Activated naive CD8-positive, alpha-beta T cell (primary cell): Measurements from ENCODE around the gene EHD1.

Source experiments
- H3K27ac Mint-ChIP-seq: one replicate; pipeline ENCODE4 v1.8.0; 2021; ENCODE audit warnings: mixed read lengths
- H3K27me3 Mint-ChIP-seq: one replicate; pipeline ENCODE4 v1.8.0; 2021; ENCODE audit warnings: mixed read lengths
- H3K36me3 Mint-ChIP-seq: one replicate; pipeline ENCODE4 v1.8.0; 2021; ENCODE audit warnings: mixed read lengths
- H3K4me1 Mint-ChIP-seq: one replicate; pipeline ENCODE4 v1.8.0; 2021; ENCODE audit warnings: low read depth, mixed read lengths
- H3K4me3 Mint-ChIP-seq: one replicate; pipeline ENCODE4 v1.8.0; 2021; ENCODE audit warnings: mild to moderate bottlenecking, mixed read lengths
- H3K9me3 Mint-ChIP-seq: one replicate; pipeline ENCODE4 v1.8.0; 2021; ENCODE audit warnings: low read depth, mixed read lengths

The EHD1 gene

DNA sequence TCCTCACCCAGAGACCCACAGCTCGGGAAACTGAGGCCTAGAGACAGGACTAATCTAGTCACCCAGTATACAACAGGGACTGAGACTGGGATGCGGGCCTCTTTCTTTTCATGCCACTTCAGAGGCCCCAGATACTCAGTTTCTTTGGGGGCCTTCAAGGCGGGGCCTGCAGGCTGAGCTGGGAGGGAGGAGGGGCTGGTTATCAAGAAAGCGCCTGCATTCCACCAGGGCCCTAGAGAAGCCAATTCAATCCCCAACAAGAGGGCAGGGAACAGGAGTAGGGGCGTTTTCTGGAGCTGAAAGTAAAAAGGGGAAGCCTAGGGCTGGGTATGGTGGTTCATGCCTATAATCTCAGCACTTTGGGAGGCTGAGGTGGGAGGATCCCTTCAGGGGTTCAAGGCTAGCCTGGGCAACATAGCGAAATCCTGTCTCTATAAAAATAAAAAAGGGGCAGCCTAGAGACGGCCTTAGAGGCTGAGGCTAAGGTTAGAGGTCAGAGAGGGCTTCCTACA, 37.0 kb upstream of the EHD1 start:
- H3K4me3 Mint-ChIP-seq = peak overlapping the region; percentile 90

DNA sequence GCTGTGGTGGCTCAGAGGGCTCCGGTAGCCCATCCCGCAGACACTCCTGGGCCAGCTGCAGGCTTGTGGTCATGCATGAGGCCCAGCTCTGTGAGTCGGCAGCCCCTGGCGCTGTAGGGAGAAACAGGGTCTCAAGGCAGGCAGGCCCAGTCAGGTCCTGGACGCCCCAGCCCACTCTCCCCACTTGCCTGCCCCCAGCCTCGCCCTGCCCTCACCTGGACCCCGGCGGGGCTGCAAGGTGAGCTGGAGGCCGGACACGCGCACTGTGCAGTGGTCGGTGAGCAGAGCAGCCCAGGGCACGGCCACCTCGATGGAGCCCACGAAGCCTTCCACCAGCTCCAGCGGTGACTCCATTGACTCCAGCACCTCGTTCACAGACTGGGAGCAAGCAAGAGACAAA, 35.7 kb upstream of the EHD1 start:
- no peaks in the 10 kb centered on the region for H3K9me3 Mint-ChIP-seq
- H3K36me3 Mint-ChIP-seq = peaks cover 5% of the 10 kb centered on the region
- H3K27ac Mint-ChIP-seq = no peak overlapping the region
- no peak overlapping the region for H3K4me3 Mint-ChIP-seq
- peaks cover 23% of the 10 kb centered on the region for H3K4me1 Mint-ChIP-seq
- H3K27me3 Mint-ChIP-seq = no peaks in the 10 kb centered on the region

More for the DNA sequence above, 37.0 kb upstream of the EHD1 start:
- Mint-ChIP-seq H3K27me3 (no peaks in the 10 kb centered on the region), H3K9me3 (no peaks in the 10 kb centered on the region), H3K27ac (no peak overlapping the region), H3K36me3 (peaks cover 5% of the 10 kb centered on the region), H3K4me1 (peaks cover 23% of the 10 kb centered on the region)

DNA sequence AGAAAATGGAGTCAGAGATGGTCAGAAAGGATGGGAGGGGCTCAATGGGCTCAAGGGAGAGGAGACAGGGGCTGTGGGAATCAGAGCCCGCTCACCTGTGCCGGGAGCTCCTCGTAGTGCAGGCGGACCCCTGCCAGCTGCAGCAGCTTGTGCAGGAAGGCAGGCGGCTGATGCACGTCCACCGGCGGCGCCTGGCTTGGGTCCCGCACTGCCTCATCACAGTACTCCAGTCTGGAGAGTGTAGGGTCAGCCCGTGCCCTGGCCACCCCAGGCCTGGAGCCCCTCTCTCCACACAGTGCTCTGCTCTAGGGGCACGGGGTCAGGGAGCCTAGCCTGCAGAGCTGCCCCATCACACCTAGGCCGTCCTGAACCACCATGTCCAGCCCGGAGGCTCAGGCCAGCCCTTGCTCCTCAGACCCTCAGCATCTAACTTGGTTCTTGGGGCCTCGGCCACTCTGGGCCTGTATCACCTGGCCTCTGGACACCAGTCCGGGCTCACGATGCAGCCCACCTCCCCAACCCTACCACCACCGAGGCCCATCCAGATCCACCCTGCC, 34.8 kb upstream of the EHD1 start:
- Mint-ChIP-seq H3K4me1 (peaks cover 22% of the 10 kb centered on the region), H3K36me3 (peaks cover 5% of the 10 kb centered on the region), H3K27me3 (no peaks in the 10 kb centered on the region), H3K9me3 (no peaks in the 10 kb centered on the region), H3K4me3 (no peak overlapping the region), H3K27ac (no peak overlapping the region)

DNA sequence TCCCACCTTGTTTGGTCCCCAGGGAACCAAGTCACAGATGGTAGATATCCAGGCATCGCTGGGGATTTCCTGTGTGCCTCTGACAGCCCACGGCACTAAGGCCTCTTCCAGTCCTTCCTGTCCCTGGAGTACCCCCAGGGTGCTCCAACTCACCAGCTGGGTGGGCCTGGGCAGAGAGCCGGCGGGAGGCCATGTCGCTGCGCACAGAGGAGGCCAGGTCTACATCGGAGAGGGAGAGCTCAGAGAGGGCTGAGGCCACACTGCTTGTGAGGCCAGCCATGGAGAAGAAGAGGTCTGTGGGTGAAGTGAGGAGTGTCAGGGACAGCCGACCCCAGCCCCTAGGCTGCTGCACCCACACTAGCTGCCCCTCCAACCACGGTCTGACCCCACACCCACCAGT, 33.3 kb upstream of the EHD1 start:
- H3K9me3 Mint-ChIP-seq = no peaks in the 10 kb centered on the region
- no peak overlapping the region for H3K4me3 Mint-ChIP-seq
- no peak overlapping the region for H3K27ac Mint-ChIP-seq
- peaks cover 9% of the 10 kb centered on the region for H3K36me3 Mint-ChIP-seq
- H3K4me1 Mint-ChIP-seq = peaks cover 10% of the 10 kb centered on the region
- no peaks in the 10 kb centered on the region for H3K27me3 Mint-ChIP-seq

DNA sequence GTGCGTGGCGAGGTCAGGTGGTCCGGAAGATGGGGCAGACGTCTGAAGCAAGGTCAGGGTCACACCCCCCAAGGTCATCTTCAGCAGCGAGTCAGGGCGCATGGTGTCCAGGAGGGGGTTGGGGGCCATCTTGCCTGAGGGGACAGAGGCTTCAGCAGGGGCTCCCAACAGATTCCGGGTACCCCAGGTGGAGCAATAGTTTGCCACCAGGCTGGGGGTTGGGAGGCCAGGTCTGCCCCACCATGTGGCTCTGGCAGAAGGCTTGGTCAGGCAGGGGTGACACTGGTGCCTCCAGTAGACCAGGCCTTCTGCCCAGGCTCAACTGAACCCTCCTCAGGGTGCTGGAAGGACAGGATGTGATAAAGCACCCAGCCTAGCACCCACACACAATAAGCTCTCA, 32.7 kb upstream of the EHD1 start:
- Mint-ChIP-seq H3K27me3 (no peaks in the 10 kb centered on the region), H3K4me1 (peaks cover 8% of the 10 kb centered on the region), H3K27ac (no peak overlapping the region), H3K36me3 (peaks cover 9% of the 10 kb centered on the region), H3K9me3 (no peaks in the 10 kb centered on the region), H3K4me3 (no peak overlapping the region)

DNA sequence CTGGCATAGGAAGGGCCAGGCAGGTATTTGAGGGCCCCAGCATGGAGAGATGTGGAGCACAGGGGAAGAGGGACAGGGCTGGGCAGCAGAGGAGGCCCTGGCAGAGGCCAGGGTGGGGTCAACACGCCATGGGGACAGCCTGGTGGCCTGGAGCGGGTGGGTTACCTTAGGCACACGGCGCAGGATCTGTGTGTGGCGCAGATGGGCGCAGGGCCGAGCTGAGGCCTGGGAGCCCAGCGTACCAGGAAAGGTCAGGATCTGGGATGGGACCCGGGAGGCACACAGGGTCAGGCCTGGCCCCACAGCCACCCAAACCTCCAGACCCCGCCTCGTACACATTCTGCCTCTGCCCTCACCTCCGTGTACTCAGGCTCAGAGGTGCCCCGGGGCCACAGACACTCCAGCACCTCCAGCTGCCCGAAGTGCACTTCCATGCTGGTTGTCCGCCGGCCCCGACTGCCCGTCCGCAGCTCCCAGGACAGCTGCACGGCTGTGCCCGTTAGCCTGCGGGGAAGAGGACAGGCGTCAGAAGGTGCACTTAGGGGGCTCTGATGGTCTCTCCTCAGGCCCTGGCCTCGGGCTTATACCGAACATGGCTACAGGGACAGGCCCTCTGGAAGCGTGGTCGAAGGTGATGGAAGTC, 32.2 kb upstream of the EHD1 start:
- no peaks in the 10 kb centered on the region for H3K27me3 Mint-ChIP-seq
- peaks cover 9% of the 10 kb centered on the region for H3K36me3 Mint-ChIP-seq
- H3K9me3 Mint-ChIP-seq = no peaks in the 10 kb centered on the region
- H3K27ac Mint-ChIP-seq = no peak overlapping the region
- H3K4me3 Mint-ChIP-seq = no peak overlapping the region
- peaks cover 3% of the 10 kb centered on the region for H3K4me1 Mint-ChIP-seq

DNA sequence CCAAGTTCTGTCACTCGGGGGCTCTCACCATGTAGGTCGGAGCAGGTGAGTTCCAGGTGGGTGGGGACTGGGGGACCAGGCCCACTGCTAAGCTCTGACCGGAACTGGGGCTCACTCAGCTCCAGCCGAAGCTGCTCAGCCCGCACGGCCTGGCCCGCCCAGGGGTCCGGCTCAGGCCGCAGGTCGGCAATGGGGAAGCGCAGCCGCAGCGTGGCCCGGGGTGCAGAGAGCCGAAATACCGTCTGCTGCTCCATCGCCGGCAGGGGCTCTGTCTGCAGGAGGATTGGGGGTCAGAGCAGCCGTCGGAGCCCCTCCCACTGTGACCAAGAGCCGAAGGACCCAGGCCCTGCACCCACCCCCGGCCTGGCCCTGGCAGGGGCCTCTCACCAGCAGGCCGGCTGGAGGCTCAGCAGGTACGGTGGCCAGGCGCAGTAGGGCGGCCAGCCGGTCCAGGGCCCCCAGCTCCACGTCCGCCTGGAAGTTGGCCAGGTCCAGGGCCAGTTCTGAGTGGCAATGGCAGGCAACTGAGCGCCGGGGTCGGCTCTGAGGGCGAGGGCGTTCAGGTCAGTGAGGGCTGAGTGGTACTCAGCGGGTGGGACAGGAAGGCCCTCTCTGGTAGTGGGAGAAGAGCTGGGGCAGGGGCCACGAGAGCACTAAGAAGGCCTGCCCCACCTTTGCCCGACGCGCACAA, 31.4 kb upstream of the EHD1 start:
- H3K4me1 Mint-ChIP-seq = peaks cover 3% of the 10 kb centered on the region
- no peaks in the 10 kb centered on the region for H3K27me3 Mint-ChIP-seq
- peaks cover 9% of the 10 kb centered on the region for H3K36me3 Mint-ChIP-seq
- no peaks in the 10 kb centered on the region for H3K9me3 Mint-ChIP-seq
- no peak overlapping the region for H3K27ac Mint-ChIP-seq
- H3K4me3 Mint-ChIP-seq = no peak overlapping the region

DNA sequence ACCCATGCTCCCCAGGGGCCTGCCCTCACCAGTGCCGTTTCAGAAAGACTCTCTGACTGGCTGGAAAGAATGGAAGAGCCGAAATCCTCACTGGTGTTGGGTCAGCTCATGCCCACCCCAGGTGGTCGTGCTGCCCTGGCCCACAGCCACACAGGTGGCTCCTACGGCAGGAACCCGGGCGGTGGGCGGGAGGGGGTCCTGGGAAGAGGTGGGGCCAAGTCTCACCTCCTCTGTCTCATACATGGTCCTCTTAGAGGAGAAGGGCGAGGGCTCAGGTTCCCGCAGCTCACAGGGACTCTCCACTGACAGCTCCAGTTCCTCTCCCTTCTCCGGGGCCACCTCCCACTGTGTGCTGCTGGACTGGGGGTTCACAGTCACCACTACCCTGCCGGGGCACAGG, 30.3 kb upstream of the EHD1 start:
- no peaks in the 10 kb centered on the region for H3K4me1 Mint-ChIP-seq
- no peaks in the 10 kb centered on the region for H3K9me3 Mint-ChIP-seq
- H3K27ac Mint-ChIP-seq = no peak overlapping the region
- peaks cover 9% of the 10 kb centered on the region for H3K36me3 Mint-ChIP-seq
- no peak overlapping the region for H3K4me3 Mint-ChIP-seq
- H3K27me3 Mint-ChIP-seq = no peaks in the 10 kb centered on the region

DNA sequence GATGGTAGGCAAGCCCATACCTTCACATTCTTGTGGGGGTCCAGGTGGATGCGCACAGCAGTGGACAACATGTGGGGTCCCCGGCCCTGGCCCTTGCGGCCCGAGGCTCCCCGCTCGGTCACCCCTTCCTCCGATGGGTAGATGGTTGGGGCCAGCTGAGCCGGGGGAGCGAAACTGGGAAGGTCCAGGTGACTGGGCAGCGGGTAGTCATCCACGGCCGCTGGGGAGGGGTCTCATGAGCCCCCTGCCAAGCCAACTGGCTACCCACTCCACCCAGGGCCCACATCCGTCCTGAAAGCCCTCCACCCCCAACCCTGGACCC, 27.9 kb upstream of the EHD1 start:
- no peaks in the 10 kb centered on the region for H3K9me3 Mint-ChIP-seq

DNA sequence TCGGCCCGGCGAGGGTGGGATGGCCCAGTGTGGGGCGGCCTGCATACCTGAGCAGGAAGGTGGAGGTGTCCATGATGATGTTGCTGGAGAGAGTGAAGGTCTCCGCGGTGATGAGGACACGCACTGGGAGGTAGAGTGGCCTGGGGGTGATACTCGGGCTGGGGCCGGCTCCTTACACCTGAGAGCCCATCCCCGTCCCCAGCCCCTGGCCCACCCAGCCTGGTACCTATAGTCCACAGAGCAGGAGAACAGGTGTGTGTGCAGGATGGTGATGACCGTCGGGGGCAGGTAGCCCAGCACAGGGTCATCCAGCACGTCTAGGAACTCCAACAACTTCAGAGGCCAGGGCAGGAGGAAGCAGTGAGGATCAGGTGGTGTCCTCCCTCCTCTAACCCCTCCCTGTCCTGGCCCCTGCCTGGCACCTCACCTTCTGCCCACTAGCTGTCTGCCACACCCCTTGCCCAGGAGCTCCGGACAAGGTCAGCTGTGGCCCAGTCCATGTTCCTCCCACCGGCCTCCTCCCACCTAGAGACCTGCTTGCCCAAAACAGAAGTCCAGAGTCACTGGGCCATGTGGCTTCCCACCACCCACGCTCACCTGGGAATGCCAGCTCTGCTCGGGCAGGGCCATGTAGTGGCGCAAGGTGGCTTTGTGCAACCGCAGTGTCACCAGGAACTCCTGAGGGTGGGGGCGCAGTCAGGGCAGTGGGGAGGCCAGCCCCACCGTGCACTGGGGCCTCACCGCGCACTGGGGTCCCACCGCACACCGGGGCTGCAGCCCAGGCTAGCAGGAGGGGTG, 27.3 kb upstream of the EHD1 start:
- Mint-ChIP-seq H3K4me1 (peaks cover 4% of the 10 kb centered on the region), H3K4me3 (no peak overlapping the region), H3K27ac (no peak overlapping the region)

More for the DNA sequence above, 27.9 kb upstream of the EHD1 start:
- H3K4me1 Mint-ChIP-seq = peaks cover 3% of the 10 kb centered on the region
- H3K36me3 Mint-ChIP-seq = peaks cover 4% of the 10 kb centered on the region
- no peaks in the 10 kb centered on the region for H3K27me3 Mint-ChIP-seq
- no peak overlapping the region for H3K27ac Mint-ChIP-seq
- H3K4me3 Mint-ChIP-seq = no peak overlapping the region

DNA sequence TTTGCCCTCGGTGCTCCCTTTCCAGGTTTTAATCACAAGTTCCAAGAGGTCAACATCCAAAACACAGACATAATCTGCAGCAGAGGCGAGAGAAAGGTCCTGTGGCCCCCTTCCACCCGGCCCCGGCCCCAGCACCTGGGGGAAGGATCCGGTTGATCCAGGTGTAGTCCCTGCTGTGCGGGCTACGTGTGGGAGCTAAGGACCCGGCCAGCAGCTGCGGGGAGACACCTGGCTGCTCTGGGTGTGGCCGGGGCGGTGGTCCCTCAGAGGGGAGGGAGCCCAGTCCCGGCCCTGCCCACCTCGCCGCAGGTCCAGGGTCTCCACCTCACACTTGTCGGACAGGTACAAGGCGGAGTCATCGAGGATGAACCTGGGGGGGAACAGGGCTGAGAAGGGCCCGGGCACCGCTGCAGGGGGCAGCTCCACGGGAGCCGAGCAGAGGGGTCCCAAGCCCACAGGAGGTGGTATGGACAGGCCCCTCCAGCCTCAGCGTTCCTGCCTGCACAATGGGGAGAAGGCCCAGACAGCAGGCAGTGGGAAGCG, 24.9 kb upstream of the EHD1 start:
- peaks cover 12% of the 10 kb centered on the region for H3K4me1 Mint-ChIP-seq
- H3K27me3 Mint-ChIP-seq = no peaks in the 10 kb centered on the region
- no peak overlapping the region for H3K27ac Mint-ChIP-seq
- H3K4me3 Mint-ChIP-seq = no peak overlapping the region
- H3K36me3 Mint-ChIP-seq = peaks cover 7% of the 10 kb centered on the region
- no peaks in the 10 kb centered on the region for H3K9me3 Mint-ChIP-seq

More for the DNA sequence above, 27.3 kb upstream of the EHD1 start:
- no peaks in the 10 kb centered on the region for H3K27me3 Mint-ChIP-seq
- H3K36me3 Mint-ChIP-seq = peaks cover 4% of the 10 kb centered on the region
- no peaks in the 10 kb centered on the region for H3K9me3 Mint-ChIP-seq

DNA sequence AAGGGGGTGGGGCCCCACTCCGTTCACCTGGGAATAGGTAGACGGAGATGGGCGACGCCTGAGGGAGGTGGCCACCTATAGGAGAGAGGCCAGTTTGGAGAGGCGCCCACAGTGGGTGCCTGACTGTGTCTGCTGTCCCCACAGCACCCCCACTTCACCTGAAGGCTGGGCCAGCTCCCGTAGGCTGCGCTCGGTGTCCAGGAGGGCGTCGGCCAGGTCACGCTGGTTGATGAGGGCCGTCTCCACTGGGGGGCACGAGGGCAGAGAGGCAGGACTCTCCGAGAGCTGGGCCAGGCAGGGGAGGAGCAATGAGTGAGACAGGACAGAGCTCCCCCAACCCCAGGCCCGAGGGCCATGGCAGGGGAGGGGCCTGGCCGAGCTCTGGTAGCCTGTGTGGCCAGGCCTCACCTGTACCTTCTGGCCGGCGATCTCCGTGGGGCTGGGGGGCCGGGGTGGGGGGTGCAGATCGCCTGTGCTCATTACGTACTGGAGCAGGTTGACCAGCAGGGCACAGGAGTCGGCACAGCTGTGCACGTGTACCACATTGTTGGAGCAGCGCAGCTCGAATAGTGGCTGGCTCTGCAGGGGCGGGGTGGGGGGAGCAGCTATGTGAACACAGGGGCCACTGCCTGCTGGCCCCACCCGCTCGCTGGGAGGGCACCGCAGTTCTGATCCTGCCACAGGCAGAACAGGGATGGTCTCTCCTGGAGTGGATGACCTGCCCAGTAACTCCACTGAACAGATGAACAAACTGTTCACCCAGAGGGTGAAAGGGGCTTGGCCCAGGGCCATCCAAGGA, 23.9 kb upstream of the EHD1 start:
- Mint-ChIP-seq H3K4me1 (peaks cover 12% of the 10 kb centered on the region), H3K36me3 (peaks cover 3% of the 10 kb centered on the region), H3K27ac (peak overlapping the region; percentile 22), H3K9me3 (no peaks in the 10 kb centered on the region), H3K27me3 (no peaks in the 10 kb centered on the region), H3K4me3 (no peak overlapping the region)

DNA sequence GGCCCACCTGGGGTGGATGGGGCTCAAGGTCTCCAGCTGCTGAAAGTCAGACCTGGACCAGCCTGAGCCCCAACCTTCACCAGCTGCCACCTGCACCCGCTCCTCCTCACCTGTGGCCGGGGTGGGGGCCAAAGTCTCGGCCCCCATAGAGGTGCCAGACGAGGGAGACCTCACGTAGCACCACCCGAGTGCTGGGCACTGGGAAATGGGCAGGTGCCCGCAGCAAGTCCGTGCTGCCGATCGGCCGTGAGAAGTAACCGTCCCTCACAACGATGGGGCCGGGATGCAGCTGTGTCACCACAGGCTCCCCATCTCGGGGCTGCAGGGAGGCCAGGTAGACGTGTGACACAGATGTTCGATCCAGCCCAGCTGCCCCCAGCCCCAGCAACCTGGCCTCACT, 22.4 kb upstream of the EHD1 start:
- Mint-ChIP-seq H3K27ac (no peak overlapping the region), H3K4me1 (peaks cover 12% of the 10 kb centered on the region), H3K9me3 (no peaks in the 10 kb centered on the region), H3K4me3 (no peak overlapping the region), H3K27me3 (no peaks in the 10 kb centered on the region), H3K36me3 (peaks cover 3% of the 10 kb centered on the region)

DNA sequence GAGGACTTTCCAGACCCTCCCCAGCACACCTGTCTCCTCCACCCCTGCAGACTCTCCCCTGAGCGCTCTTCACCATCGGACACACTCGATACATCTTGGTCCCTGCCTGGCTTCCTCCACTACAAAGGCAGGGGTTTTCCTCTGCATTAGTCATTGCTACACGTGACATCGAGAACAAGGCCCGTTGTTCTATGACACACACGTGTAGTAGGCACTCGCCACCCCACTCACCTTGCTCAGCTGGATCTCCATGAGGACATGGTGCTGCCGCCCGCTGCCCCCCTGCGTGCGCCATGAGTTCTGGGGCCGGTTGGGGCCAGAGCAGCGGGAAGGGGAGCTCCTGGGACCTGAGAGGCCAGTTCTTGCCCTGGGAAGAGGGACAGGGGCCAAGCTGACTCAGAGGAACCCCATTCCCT, 21.9 kb upstream of the EHD1 start:
- H3K27ac Mint-ChIP-seq = peak overlapping the region; percentile 96
- H3K27me3 Mint-ChIP-seq = no peaks in the 10 kb centered on the region
- H3K4me1 Mint-ChIP-seq = peaks cover 12% of the 10 kb centered on the region
- H3K36me3 Mint-ChIP-seq = peaks cover 3% of the 10 kb centered on the region
- H3K9me3 Mint-ChIP-seq = no peaks in the 10 kb centered on the region
- H3K4me3 Mint-ChIP-seq = peak overlapping the region; percentile 67
